ENCODE measurements around the gene B4GALT4.
"Not testable (repeated sequence)": the region's sequence is repeated elsewhere in the genome, so short reads cannot be mapped to it uniquely, and the experiment has no call there.

Gene B4GALT4, protein sequence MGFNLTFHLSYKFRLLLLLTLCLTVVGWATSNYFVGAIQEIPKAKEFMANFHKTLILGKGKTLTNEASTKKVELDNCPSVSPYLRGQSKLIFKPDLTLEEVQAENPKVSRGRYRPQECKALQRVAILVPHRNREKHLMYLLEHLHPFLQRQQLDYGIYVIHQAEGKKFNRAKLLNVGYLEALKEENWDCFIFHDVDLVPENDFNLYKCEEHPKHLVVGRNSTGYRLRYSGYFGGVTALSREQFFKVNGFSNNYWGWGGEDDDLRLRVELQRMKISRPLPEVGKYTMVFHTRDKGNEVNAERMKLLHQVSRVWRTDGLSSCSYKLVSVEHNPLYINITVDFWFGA

DNA sequence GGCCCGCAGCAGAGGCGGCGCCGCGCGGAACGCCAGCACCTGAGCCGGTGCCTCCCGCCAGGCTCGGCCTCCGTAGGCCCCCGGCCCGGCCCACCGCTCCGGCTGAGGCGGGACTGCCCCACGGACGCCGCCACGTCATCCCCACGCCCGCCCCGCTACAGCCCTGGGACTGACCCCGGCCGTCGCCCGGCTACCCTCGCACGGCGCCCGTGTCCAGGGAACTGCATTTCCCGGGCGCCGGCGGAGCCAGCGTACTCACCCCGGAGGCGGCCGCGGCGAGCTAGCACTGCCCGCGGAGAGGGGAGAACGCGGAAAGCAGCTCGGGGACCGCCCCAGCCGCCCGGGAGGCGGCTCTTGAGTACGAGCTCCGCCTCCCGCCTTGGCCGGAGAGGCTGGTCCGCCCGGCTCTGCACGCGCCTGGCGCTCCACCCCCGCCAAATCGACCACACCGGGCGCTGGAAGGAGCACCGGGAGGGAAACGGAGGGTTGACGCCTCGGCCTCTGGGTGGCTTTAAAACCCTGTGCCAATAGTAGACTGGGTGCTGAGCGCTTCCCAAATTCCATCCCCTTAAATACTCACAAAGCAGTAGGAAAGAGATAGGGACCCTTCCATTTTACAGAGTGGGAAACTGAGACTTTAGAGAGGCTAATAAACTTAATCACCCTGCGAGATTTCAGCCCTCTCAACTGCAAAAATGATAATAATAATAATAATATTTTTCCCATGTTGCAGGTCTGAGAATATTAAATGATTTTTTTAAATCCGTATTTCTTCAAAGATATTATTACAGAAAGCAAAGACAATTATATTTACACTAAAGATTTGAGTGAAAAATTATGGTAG lies at the start of gene B4GALT4:
B4GALT4 (minus strand) TSS at position 288 of the 844 bp plus-strand sequence. CDS start 10,779 bp downstream, outside the sequence.
- Histone ChIP-seq H3K36me3 (ENCODE audit: control insufficient read depth, insufficient read depth, low read length) (peaks cover 8% of the 10 kb centered on the region), H3K9me3 (ENCODE audit: control insufficient read depth, insufficient read depth, low read length) (no peaks in the 10 kb centered on the region), H3K4me1 (ENCODE audit: control insufficient read depth, insufficient read depth, low read length) (no peaks in the 10 kb centered on the region), H3K9ac (ENCODE audit: low read depth, low read length) (peak within 1 kb of the TSS; percentile 79), H3K27me3 (ENCODE audit: control insufficient read depth, insufficient read depth, low read length) (no peaks in the 10 kb centered on the region), H3K4me3 (ENCODE audit: low read depth, low read length) (peak within 1 kb of the TSS; percentile 61)

DNA sequence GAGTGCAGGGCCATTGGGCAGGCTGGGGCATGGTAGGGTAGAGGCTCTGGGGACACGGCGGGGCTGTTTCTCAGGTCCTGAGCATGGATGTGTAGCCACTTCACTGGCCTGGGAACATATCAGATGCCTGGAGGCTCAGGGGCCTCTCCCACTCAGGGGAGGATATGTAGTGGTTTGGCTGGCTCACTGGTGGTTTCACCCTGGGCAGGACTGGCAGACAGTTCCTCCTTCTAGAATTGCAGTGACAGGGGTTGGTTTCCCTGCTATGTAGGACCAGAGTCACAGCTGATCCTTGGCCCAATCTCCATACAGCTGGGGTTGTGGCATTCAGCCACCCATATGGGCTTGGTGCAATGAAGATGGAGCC lies 48.7 kb upstream of the B4GALT4 start:
- Histone ChIP-seq H3K27me3 (ENCODE audit: control insufficient read depth, insufficient read depth, low read length) (peaks cover 15% of the 10 kb centered on the region), H3K9me3 (ENCODE audit: control insufficient read depth, insufficient read depth, low read length) (no peaks in the 10 kb centered on the region), H3K4me1 (ENCODE audit: control insufficient read depth, insufficient read depth, low read length) (peaks cover 8% of the 10 kb centered on the region), H3K9ac (ENCODE audit: low read depth, low read length) (no peak overlapping the region), H3K4me3 (ENCODE audit: low read depth, low read length) (no peak overlapping the region), H3K36me3 (ENCODE audit: control insufficient read depth, insufficient read depth, low read length) (peaks cover 2% of the 10 kb centered on the region)

DNA sequence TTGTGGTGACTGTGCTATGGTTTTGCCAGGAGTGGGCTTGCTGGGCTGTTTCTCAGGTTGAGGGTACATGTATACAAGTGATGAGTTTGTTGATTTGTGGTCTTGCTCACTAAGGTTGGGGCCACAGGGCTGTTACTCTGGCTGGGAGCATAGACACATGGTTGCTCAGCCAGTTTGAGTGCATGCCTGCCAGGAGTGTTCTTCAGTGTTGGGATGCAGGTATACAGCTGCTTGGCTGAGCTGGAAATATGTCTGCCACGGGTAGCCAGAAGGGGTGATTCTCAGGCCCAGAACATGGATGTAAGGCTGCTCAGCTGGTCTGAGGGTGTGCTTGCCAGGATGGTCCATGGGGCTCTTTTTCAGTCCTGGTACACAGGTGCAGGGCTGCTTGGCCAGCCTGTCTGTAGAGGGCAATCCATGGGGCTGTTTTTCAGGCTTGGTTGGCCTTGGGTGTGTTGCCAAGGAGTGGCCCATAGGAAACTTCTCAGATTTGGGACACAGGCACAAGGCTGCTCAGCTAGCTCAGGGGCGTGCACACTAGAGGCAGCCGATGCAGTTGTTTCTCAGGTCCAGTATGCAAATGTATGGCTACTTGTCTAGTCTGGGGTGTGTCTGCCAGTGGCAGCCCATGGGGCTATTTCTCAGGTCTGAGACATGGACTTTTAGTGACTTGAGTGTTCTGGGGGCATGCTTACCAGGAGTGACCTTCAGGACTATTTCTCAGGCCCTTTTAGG lies 48.2 kb upstream of the B4GALT4 start:
- Histone ChIP-seq H3K9ac (ENCODE audit: low read depth, low read length) (no peak overlapping the region), H3K36me3 (ENCODE audit: control insufficient read depth, insufficient read depth, low read length) (peaks cover 2% of the 10 kb centered on the region), H3K4me3 (ENCODE audit: low read depth, low read length) (no peak overlapping the region), H3K27me3 (ENCODE audit: control insufficient read depth, insufficient read depth, low read length) (peaks cover 15% of the 10 kb centered on the region), H3K4me1 (ENCODE audit: control insufficient read depth, insufficient read depth, low read length) (peaks cover 8% of the 10 kb centered on the region), H3K9me3 (ENCODE audit: control insufficient read depth, insufficient read depth, low read length) (no peaks in the 10 kb centered on the region)

DNA sequence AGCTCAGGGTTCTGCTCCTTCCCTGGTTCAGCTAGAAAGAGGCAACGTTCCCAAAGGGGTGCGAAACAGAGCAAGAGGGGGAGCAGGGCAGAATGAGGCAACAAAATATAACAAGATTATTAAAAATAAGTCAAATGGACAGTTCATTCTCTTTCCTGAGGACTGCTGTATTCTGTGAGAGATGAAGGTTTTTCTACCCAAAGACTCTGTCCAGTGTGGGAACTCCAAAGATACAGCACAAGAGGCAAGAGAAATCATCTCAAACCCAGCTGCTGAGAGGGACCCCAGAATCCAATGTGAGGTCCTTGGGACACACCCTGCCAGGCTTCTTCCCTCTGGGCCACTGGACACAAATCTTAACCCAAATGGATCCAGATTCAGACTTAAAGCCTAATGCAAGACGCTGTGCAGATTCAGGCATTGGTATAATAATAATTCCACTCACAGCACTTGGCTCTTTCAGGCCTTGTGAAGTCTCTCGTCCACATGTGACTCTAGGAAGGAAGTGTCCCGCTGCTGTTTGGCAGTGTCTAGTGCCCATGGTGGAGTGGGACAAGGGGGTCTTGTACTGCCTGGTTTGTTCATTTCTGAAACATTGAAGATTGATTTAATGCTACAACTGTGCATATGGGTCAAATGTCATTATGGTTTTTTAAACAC lies 39.0 kb upstream of the B4GALT4 start:
- H3K9me3 ChIP-seq (ENCODE audit: control insufficient read depth, insufficient read depth, low read length) = peaks cover 5% of the 10 kb centered on the region
- no peak overlapping the region for H3K4me3 ChIP-seq (ENCODE audit: low read depth, low read length)
- H3K27me3 ChIP-seq (ENCODE audit: control insufficient read depth, insufficient read depth, low read length) = no peaks in the 10 kb centered on the region
- H3K36me3 ChIP-seq (ENCODE audit: control insufficient read depth, insufficient read depth, low read length) = no peaks in the 10 kb centered on the region
- peaks cover 4% of the 10 kb centered on the region for H3K4me1 ChIP-seq (ENCODE audit: control insufficient read depth, insufficient read depth, low read length)
- no peak overlapping the region for H3K9ac ChIP-seq (ENCODE audit: low read depth, low read length)

DNA sequence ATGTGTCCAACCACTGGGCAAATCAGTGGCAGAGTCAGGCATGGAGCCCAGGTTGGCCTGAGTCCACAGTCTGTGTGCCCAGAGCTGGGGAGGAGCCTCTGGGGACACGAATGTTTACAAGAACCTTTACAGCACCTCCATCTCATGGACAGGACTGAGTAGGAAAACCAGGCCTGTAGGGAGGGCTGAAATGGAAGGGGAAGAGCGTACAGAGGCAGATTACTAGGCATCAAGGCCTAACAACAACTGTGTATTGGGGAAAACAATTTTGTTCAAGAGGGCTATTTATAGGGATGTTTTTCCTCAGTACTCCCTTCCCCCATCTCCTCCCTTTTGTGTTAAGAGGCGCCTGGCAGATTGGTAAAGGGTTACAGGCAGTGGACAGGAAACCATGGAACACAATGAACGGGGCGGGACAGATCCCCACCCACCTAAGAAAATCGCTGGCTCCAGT lies 38.5 kb upstream of the B4GALT4 start:
- Histone ChIP-seq H3K4me1 (ENCODE audit: control insufficient read depth, insufficient read depth, low read length) (peaks cover 4% of the 10 kb centered on the region), H3K36me3 (ENCODE audit: control insufficient read depth, insufficient read depth, low read length) (no peaks in the 10 kb centered on the region), H3K4me3 (ENCODE audit: low read depth, low read length) (no peak overlapping the region), H3K27me3 (ENCODE audit: control insufficient read depth, insufficient read depth, low read length) (no peaks in the 10 kb centered on the region), H3K9ac (ENCODE audit: low read depth, low read length) (no peak overlapping the region), H3K9me3 (ENCODE audit: control insufficient read depth, insufficient read depth, low read length) (peaks cover 5% of the 10 kb centered on the region)

DNA sequence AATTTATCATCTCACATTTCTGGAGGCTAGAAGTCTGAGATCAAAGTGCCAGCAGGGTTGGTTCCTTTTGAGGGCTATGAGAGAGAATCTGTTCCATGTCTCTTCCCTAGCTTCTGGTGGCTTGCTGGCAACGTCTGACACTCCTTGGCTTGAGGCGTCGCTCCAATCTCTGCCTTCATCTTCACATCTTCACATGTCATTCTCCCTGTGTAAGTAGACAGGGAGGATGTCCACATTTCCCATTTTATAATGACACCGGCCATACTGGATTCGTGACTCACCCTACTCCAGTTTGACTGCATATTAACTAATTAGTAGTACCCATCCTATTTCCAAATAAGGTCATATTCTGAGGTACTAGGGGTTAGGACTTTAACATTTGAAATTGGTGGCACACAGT lies 36.0 kb upstream of the B4GALT4 start:
- Histone ChIP-seq H3K36me3 (ENCODE audit: control insufficient read depth, insufficient read depth, low read length) (no peaks in the 10 kb centered on the region), H3K4me3 (ENCODE audit: low read depth, low read length) (no peak overlapping the region), H3K9ac (ENCODE audit: low read depth, low read length) (no peak overlapping the region), H3K27me3 (ENCODE audit: control insufficient read depth, insufficient read depth, low read length) (no peaks in the 10 kb centered on the region), H3K4me1 (ENCODE audit: control insufficient read depth, insufficient read depth, low read length) (peaks cover 4% of the 10 kb centered on the region), H3K9me3 (ENCODE audit: control insufficient read depth, insufficient read depth, low read length) (no peaks in the 10 kb centered on the region)

DNA sequence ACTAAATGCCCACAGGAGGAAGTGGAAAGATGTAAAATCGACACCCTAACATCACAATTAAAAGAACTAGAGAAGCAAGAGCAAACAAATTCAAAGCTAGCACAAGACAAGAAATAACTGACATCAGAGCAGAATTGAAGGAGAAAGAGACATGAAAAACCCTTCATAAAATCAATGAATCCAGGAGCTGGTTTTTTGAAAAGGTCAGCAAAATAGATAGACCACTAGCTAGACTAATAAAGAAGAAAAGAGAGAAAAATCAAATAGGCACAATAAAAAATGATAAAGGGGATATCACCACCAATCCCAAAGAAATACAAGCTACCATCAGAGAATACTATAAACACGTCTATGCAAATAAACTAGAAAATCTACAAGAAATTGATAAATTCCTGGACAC lies 29.5 kb upstream of the B4GALT4 start:
- not testable (repeated sequence) for H3K9me3 ChIP-seq (ENCODE audit: control insufficient read depth, insufficient read depth, low read length); H3K36me3 ChIP-seq (ENCODE audit: control insufficient read depth, insufficient read depth, low read length)

DNA sequence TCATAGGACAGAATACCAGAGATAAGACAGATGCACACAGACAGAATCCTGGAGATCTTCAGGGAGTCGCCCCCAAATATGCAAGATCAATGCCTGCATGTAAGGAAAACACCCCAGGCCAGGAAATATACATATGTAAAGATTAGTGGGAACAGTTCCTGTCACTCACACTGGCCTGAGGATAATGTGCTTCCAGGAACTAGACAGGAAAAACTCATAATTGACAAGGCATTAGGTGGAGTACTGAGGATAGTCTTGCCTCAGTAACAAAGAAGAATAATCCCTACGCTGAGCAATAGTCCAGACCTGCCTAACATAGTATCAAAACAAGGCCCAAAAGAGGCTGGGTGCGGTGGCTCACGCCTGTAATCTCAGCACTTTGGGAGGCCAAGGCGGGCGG lies 20.4 kb upstream of the B4GALT4 start:
- Histone ChIP-seq H3K4me3 (ENCODE audit: low read depth, low read length) (no peak overlapping the region), H3K9me3 (ENCODE audit: control insufficient read depth, insufficient read depth, low read length) (no peaks in the 10 kb centered on the region), H3K4me1 (ENCODE audit: control insufficient read depth, insufficient read depth, low read length) (peaks cover 3% of the 10 kb centered on the region), H3K36me3 (ENCODE audit: control insufficient read depth, insufficient read depth, low read length) (peaks cover 2% of the 10 kb centered on the region), H3K27me3 (ENCODE audit: control insufficient read depth, insufficient read depth, low read length) (no peaks in the 10 kb centered on the region), H3K9ac (ENCODE audit: low read depth, low read length) (no peak overlapping the region)

More for the DNA sequence above, 29.5 kb upstream of the B4GALT4 start:
- not testable (repeated sequence) for H3K4me3 ChIP-seq (ENCODE audit: low read depth, low read length); H3K4me1 ChIP-seq (ENCODE audit: control insufficient read depth, insufficient read depth, low read length); H3K27me3 ChIP-seq (ENCODE audit: control insufficient read depth, insufficient read depth, low read length); H3K9ac ChIP-seq (ENCODE audit: low read depth, low read length)

DNA sequence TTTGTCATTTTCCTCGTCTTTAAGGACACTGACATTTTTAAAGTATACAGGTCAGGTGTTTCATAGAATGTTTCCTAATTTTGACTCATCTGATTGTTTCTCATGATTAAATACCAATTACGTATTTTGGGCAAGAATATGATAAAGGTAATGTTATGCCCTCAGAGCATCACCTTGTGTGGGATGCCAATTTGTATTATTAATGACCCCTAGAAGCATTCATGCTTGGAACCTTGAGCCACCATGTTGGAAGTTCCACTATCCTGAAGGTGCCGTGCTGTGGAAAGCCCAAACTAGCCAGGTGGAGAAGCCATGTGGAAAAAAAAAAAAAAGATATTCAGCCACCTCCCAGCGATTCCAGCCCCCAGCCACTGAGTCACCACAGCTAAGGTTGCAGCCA lies 19.1 kb upstream of the B4GALT4 start:
- Histone ChIP-seq H3K9me3 (ENCODE audit: control insufficient read depth, insufficient read depth, low read length) (no peaks in the 10 kb centered on the region), H3K4me1 (ENCODE audit: control insufficient read depth, insufficient read depth, low read length) (peaks cover 5% of the 10 kb centered on the region), H3K9ac (ENCODE audit: low read depth, low read length) (no peak overlapping the region), H3K27me3 (ENCODE audit: control insufficient read depth, insufficient read depth, low read length) (no peaks in the 10 kb centered on the region), H3K4me3 (ENCODE audit: low read depth, low read length) (no peak overlapping the region), H3K36me3 (ENCODE audit: control insufficient read depth, insufficient read depth, low read length) (peaks cover 2% of the 10 kb centered on the region)

DNA sequence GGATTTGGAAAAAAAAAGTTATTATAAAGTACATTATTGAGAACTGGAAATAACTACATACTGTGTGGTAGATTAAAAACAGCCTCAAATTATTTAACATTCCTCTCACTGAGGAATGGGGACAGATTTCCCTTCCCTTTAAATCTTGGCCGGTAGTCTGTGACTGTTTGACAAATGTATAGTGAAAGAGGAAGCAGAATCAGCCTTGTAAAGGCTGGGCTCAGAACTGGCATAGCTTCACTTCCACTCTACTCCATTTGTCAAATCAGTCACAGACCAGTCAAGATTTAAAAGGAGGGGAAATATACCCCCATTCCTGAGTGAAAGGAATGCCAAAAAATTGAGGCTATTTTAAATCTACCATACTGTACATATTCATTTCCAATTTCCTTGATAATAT lies 18.2 kb upstream of the B4GALT4 start:
- no peaks in the 10 kb centered on the region for H3K9me3 ChIP-seq (ENCODE audit: control insufficient read depth, insufficient read depth, low read length)
- H3K36me3 ChIP-seq (ENCODE audit: control insufficient read depth, insufficient read depth, low read length) = peaks cover 2% of the 10 kb centered on the region
- H3K27me3 ChIP-seq (ENCODE audit: control insufficient read depth, insufficient read depth, low read length) = no peaks in the 10 kb centered on the region
- H3K9ac ChIP-seq (ENCODE audit: low read depth, low read length) = no peak overlapping the region
- H3K4me1 ChIP-seq (ENCODE audit: control insufficient read depth, insufficient read depth, low read length) = peaks cover 9% of the 10 kb centered on the region
- no peak overlapping the region for H3K4me3 ChIP-seq (ENCODE audit: low read depth, low read length)

DNA sequence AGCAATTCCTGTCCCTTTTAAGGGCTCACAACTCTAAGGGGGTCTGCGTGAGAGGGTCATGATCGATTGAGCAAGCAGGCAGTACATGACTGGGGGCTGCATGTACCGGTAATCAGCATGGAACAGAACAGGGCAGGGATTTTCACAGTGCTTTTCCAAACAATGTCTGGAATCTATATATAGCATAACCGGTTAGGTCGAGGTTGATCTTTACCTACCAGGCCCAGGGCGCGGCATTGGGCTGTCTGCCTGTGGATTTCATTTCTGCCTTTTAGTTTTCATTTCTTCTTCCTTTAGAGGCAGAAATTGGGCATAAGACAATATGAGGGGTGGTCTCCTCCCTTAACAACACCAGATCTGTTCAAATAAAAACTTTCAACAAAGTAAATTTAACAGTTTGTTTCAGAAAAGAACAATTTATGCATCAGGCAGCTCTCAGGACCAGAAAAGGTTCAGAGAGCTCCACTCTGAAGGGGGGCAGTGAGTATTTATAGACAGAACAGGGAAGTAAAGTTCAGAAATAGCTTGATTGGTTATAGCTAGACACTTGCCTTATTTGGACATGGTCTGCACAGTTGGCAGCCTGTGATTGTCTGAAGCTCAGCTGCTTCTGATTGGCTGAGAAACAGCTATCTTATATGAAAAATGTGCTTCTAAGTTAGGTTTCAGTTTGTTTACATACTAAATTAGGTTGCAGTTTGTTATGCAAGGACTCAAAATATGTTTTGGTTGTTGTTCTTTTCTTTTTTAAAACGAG lies 17.2 kb upstream of the B4GALT4 start:
- H3K36me3 ChIP-seq (ENCODE audit: control insufficient read depth, insufficient read depth, low read length) = peaks cover 2% of the 10 kb centered on the region
- H3K4me1 ChIP-seq (ENCODE audit: control insufficient read depth, insufficient read depth, low read length) = peaks cover 9% of the 10 kb centered on the region
- no peaks in the 10 kb centered on the region for H3K27me3 ChIP-seq (ENCODE audit: control insufficient read depth, insufficient read depth, low read length)
- no peak overlapping the region for H3K9ac ChIP-seq (ENCODE audit: low read depth, low read length)
- no peak overlapping the region for H3K4me3 ChIP-seq (ENCODE audit: low read depth, low read length)
- no peaks in the 10 kb centered on the region for H3K9me3 ChIP-seq (ENCODE audit: control insufficient read depth, insufficient read depth, low read length)

Data from iPS-15b (cell line).